ENCODE measurements around the gene EPS15.

Gene EPS15

GRCh38 chr1:51313268-51313852 is 205.7 kb downstream of the EPS15 start:
- Histone ChIP-seq H3K27ac (peak overlapping the region in 4 of 11 experiments; percentile 42 to 62 (median 56); a peak in 6 of 22 replicates), H3K9ac (no peak overlapping the region), H3K9me3 (replicated peaks in 1 of 11) (no peaks in the 10 kb centered on the region), H3K4me1 (peaks cover 23 to 53% (median 33%) of the 10 kb centered on the region in 10 experiments), H3K4me2 (peak overlapping the region in 5 of 11 experiments; percentile 55 to 79 (median 71); a peak in 9 of 22 replicates), H3K4me3 (no peak overlapping the region), H3K27me3 (no peaks in the 10 kb centered on the region), H3K36me3 (no peaks in the 10 kb centered on the region), H4K20me1 (no peaks in the 10 kb centered on the region)
- TF ChIP-seq Cebpa-rat (IDR thresholded peaks at IDR 0.05): no peak

DNA sequence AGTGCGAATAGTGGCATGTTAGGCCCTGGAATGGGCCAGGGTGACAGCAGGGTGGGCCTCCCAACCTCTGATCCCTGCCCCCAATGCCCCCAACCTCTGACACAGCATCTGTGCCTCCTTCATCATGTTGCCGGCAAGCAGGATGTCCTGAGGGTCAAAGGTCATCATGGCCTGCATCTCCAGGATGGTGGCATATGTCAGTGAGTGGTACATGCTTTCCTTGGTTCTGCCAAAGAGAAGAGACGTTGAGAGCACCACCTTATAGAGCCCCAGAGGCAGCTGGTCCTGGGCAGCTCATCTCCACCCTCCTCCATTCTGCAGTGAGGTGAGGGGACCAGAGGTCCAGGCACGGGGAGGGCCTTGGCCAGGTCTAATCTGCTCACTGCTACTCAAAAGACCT is 206.3 kb downstream of the EPS15 start:
- Histone ChIP-seq H3K9me3 (replicated peaks in 1 of 11) (no peaks in the 10 kb centered on the region), H3K27ac (no peak overlapping the region; a peak in 1 of 22 replicates)

DNA sequence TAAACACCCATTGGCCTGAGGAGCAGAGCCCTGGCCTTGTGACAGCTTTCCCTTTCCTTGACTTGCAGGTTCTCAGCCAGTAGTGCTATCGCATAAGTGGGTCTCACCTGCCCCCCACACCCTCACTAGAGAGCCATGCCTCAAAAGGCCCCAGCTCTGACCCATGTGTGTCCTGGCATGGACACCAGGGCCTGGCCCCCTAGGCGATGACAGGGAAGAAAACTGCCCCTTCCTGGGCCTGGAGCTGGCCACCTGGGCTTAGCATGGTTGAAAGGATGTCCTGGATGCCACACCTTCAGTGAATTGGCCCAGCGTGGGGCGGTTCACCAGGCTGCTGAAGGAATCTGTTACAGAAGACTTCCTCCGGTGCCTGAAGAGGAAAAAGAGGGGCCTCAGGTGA is 207.2 kb downstream of the EPS15 start:
- Histone ChIP-seq H3K4me1 (peaks cover 23 to 53% (median 32%) of the 10 kb centered on the region in 10 experiments), H4K20me1 (no peaks in the 10 kb centered on the region), H3K27me3 (no peaks in the 10 kb centered on the region), H3K36me3 (no peaks in the 10 kb centered on the region), H3K9ac (no peak overlapping the region), H3K4me3 (no peak overlapping the region), H3K4me2 (peak overlapping the region in 8 of 11 experiments; percentile 47 to 83 (median 71); a peak in 3 of 22 replicates), H3K27ac (peak overlapping the region in 1 of 11 experiments; percentile 7; a peak in 1 of 22 replicates), H3K9me3 (replicated peaks in 1 of 11) (no peaks in the 10 kb centered on the region)
- no peak for TF ChIP-seq Cebpa-rat (IDR thresholded peaks at IDR 0.05)

More for the DNA sequence above, 206.3 kb downstream of the EPS15 start:
- Histone ChIP-seq H3K36me3 (no peaks in the 10 kb centered on the region), H3K4me3 (no peak overlapping the region), H3K4me1 (peaks cover 23 to 53% (median 33%) of the 10 kb centered on the region in 10 experiments), H4K20me1 (no peaks in the 10 kb centered on the region), H3K4me2 (peak overlapping the region in 3 of 11 experiments; percentile 55 to 79 (median 59); a peak in 4 of 22 replicates), H3K27me3 (no peaks in the 10 kb centered on the region), H3K9ac (no peak overlapping the region)
- no peak for TF ChIP-seq Cebpa-rat (IDR thresholded peaks at IDR 0.05)

DNA sequence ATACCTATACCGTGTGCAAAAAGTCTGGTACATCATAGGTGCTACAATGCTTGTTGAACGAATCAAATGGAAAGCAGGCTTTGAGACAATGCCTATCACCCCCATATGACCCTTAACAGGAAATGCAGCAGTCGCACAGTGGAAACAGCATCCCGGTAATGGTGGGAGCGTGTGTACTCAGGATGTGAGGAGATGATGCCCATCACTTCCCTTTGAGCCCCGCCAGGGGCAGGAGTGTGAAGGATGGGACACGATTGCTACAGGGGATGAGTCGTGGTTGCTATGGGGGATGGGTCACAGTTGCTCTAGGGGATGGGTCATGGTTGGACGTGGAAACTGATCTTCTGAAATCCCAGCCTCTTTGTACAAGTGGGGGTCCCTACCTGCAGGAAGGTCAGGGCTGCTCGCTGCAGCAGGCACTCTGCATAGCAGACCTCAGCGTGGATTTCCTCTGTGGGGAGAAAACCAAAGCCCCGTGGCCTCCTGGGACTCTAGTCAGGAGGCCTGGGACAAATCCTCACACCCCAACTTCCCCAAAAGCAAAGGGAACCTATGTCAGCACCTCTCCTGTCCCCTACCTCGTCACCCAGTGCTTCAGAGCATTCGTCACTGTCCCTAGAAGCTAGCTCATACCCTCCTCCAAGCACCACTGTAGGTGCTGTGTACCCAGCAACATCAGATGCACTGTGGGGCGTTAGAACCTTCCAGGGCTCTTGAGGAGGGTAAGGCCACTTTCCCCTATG is 208.0 kb downstream of the EPS15 start:
- H3K27me3 ChIP-seq: no peaks in the 10 kb centered on the region
- no peak overlapping the region for H3K4me3 ChIP-seq
- no peak overlapping the region for H3K9ac ChIP-seq
- H3K4me1 ChIP-seq: peaks cover 23 to 53% (median 32%) of the 10 kb centered on the region in 10 experiments
- peak overlapping the region; percentile 46 to 83 (median 68) for H3K4me2 ChIP-seq
- no peaks in the 10 kb centered on the region for H3K36me3 ChIP-seq
- TF ChIP-seq Cebpa-rat (IDR thresholded peaks at IDR 0.05): no peak
- H4K20me1 ChIP-seq: no peaks in the 10 kb centered on the region
- no peaks in the 10 kb centered on the region for H3K9me3 ChIP-seq (replicated peaks in 1 of 11)
- peak overlapping the region in 6 of 11 experiments; percentile 7 to 44 (median 28); a peak in 6 of 22 replicates for H3K27ac ChIP-seq

- no peaks in the 10 kb centered on the region; a peak in 1 of 22 replicates for H4K20me1 ChIP-seq
- no peak overlapping the region for H3K4me2 ChIP-seq
- H3K4me1 ChIP-seq: peaks cover 20 to 47% (median 27%) of the 10 kb centered on the region in 10 experiments
- H3K36me3 ChIP-seq: no peaks in the 10 kb centered on the region
- no peak overlapping the region for H3K27ac ChIP-seq
- H3K9me3 ChIP-seq (replicated peaks in 1 of 11): no peaks in the 10 kb centered on the region
- H3K27me3 ChIP-seq: no peaks in the 10 kb centered on the region
- no peak overlapping the region for H3K9ac ChIP-seq
- no peak for TF ChIP-seq Cebpa-rat (IDR thresholded peaks at IDR 0.05)
- no peak overlapping the region for H3K4me3 ChIP-seq
Measured at GRCh38 chr1:51309291-51309690, 209.8 kb downstream of the EPS15 start.

DNA sequence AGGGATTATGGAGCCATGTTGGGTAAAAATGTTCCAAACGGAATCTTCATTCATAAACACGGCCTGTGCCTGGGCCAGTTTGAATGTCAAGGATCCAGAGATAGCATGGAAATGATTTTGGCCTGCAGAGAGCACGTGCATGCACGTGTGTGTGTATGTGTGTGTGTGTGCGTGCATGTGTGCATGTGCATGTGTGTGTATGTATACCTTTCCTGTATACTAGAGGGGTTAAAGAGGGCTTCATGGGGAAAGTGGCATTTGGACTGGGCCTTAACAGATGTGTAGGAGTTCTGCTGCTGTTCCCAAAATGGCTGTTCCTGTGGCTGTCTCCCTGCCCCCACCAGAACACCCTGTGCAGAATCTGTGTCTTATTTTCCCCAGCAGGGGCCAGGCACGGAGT is 210.4 kb downstream of the EPS15 start:
- H3K27me3 ChIP-seq: no peaks in the 10 kb centered on the region
- no peak overlapping the region for H3K27ac ChIP-seq
- no peak overlapping the region for H3K9ac ChIP-seq
- H3K4me3 ChIP-seq: no peak overlapping the region
- H3K4me1 ChIP-seq: peaks cover 15 to 47% (median 27%) of the 10 kb centered on the region in 10 experiments
- no peaks in the 10 kb centered on the region; a peak in 1 of 22 replicates for H4K20me1 ChIP-seq
- H3K36me3 ChIP-seq: no peaks in the 10 kb centered on the region
- H3K9me3 ChIP-seq (replicated peaks in 1 of 11): no peaks in the 10 kb centered on the region
- no peak overlapping the region for H3K4me2 ChIP-seq
- no peak for TF ChIP-seq Cebpa-rat (IDR thresholded peaks at IDR 0.05)

GRCh38 chr1:51306950-51307349 is 212.1 kb downstream of the EPS15 start:
- Histone ChIP-seq H3K9me3 (replicated peaks in 1 of 11) (no peaks in the 10 kb centered on the region), H3K27ac (no peak overlapping the region), H3K4me1 (peaks cover 15 to 37% (median 30%) of the 10 kb centered on the region in 10 experiments), H3K36me3 (no peaks in the 10 kb centered on the region), H3K4me2 (no peak overlapping the region), H3K27me3 (no peaks in the 10 kb centered on the region), H3K9ac (no peak overlapping the region), H4K20me1 (no peaks in the 10 kb centered on the region; a peak in 1 of 22 replicates), H3K4me3 (no peak overlapping the region)
- TF ChIP-seq Cebpa-rat (IDR thresholded peaks at IDR 0.05): no peak

DNA sequence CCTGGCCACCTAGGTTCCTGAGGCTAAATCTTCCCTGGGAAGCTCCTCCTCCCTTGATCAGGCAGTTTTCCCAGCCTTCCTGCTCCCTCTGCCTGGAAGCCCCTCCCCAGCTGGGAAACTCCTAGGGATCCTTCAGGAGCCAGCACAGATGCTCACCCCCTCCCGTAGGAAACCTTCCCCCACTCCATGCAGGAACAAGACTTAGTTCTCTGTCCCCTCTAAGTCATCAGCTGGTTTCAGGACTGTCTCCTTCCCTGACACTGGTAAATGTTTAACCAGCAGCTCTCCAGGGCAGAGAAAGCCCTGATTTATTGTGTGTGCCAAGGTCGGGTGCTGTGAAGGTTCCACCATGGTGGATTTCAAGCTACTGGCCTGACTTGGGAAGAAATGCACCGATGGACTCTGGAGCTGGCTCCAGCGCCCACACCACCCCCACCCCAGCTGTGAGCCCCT is 213.7 kb downstream of the EPS15 start:
- no peaks in the 10 kb centered on the region for H3K36me3 ChIP-seq
- no peak for TF ChIP-seq Cebpa-rat (IDR thresholded peaks at IDR 0.05)
- H3K9ac ChIP-seq: no peak overlapping the region
- no peak overlapping the region for H3K4me3 ChIP-seq
- no peaks in the 10 kb centered on the region for H3K9me3 ChIP-seq (replicated peaks in 1 of 11)
- H3K4me1 ChIP-seq: peaks cover 6 to 34% (median 26%) of the 10 kb centered on the region in 10 experiments; a peak in 19 of 20 replicates
- no peaks in the 10 kb centered on the region; a peak in 1 of 22 replicates for H4K20me1 ChIP-seq
- H3K27me3 ChIP-seq: no peaks in the 10 kb centered on the region
- no peak overlapping the region for H3K27ac ChIP-seq
- H3K4me2 ChIP-seq: no peak overlapping the region

- TF ChIP-seq Cebpa-rat (IDR thresholded peaks at IDR 0.05): no peak
- Histone ChIP-seq H3K9me3 (replicated peaks in 1 of 11) (peaks cover 0 to 6% (median 3%) of the 10 kb centered on the region in 11 experiments; a peak in 17 of 22 replicates), H3K4me3 (no peak overlapping the region), H3K4me1 (peaks cover 4 to 32% (median 23%) of the 10 kb centered on the region in 10 experiments; a peak in 18 of 20 replicates), H3K27ac (peak overlapping the region in 3 of 11 experiments; percentile 19 to 73 (median 59); a peak in 4 of 22 replicates), H3K27me3 (no peaks in the 10 kb centered on the region), H3K4me2 (peak overlapping the region in 5 of 11 experiments; percentile 60 to 73 (median 71); a peak in 6 of 22 replicates), H3K36me3 (no peaks in the 10 kb centered on the region), H3K9ac (peak overlapping the region in 1 of 11 experiments; percentile 55; a peak in 2 of 22 replicates), H4K20me1 (no peaks in the 10 kb centered on the region; a peak in 1 of 22 replicates)
Measured at GRCh38 chr1:51304360-51304759, 214.7 kb downstream of the EPS15 start.

Measured in BLaER1 treated with 17β-estradiol and CSF1 and Interleukin-3, amounts not matched to agents 10 nM and 100 nM (cell line).